ENCODE results near the gene KPNA5. TPM values are rescaled to one million over a fixed set of nuclear protein-coding genes. Genes with fewer than 3 reads are reported as not detected.

KPNA5 gene
- total and polyA plus RNA-seq, 2 of the 13 experiments (the other 11 are each of a cell fraction or from before 2014, with no cell fraction given) = 5.3 to 13.0 TPM

DNA sequence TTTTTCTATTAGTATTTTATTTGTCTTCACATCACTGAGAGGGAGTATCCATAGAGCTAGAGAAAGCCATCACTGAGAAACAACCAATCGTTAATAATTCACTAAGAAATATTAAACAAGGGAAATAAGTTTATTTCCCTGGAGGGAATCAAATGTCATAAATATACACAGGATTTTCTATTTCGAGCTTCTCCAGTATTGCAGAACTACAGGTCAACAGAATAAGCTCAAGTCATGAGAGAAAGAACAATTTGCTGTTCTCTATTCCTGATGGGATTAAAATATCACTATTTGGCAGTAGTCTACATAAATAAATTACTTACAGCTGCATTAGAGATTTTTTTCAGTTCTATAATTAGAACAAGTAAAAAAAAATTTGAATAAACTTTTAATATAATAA is 86.7 kb downstream of the KPNA5 start:
- BruUV-seq (replicated peaks) = no TSS peak
- no peak for FAIRE-seq
- Histone ChIP-seq H2AFZ (ENCODE audit: low read length) (no peak overlapping the region), H3K4me3 (replicated peaks in 1 of 3; ENCODE audit: insufficient read depth in 1 of 3, low read depth in 2 of 3, low read length in 3 of 3) (no peak overlapping the region), H3K9ac (ENCODE audit: insufficient read depth, low read depth, low read length) (no peak overlapping the region), H4K20me1 (ENCODE audit: insufficient read depth, low read length) (no peaks in the 10 kb centered on the region), H3K9me3 (ENCODE audit: low read length) (no peaks in the 10 kb centered on the region), H3K27ac (ENCODE audit: extremely low read length, insufficient read depth, low read length) (no peak overlapping the region), H3K36me3 (replicated peaks in 1 of 2; ENCODE audit: control insufficient read depth in 1 of 2, insufficient read depth in 2 of 2, low read length in 2 of 2) (no peaks in the 10 kb centered on the region), H3K27me3 (ENCODE audit: control insufficient read depth in 1 of 2, insufficient read depth in 2 of 2, low read length in 2 of 2) (peaks cover 0 to 48% of the 10 kb centered on the region in 2 experiments; a peak in 4 of 5 replicates), H3K4me2 (ENCODE audit: low read depth, low read length) (no peak overlapping the region), H3K4me1 (ENCODE audit: insufficient read depth, low read length) (peaks cover 15% of the 10 kb centered on the region; the same call in 1 of the 2 replicates), H3K79me2 (ENCODE audit: insufficient read depth, low read length) (no peaks in the 10 kb centered on the region)
- in situ Hi-C loops (cut with HindIII; ENCODE audit: extremely low pct_ligation_motif_present, low pct_unique_long_range_greater_than_20kb) = no loop called here
- intact Hi-C loops (cut with micrococcal nuclease; ENCODE audit: unreplicated experiment) = no loop called here
- DNase-seq (ENCODE audit: low spot score) = no peak
- ATAC-seq = no peak
- POLR2A ChIA-PET = no interaction called here
- CTCF ChIA-PET (ENCODE audit: low intra/inter-chr PET ratio, low total read pairs) = no interaction called here
- no peak for TF ChIP-seq EZH2 (conservative IDR thresholded peaks at IDR 0.05; ENCODE audit: low read depth, low read length)
- no peak for TF ChIP-seq NFRKB (IDR thresholded peaks at IDR 0.05)
- TF ChIP-seq, protein P1, sequence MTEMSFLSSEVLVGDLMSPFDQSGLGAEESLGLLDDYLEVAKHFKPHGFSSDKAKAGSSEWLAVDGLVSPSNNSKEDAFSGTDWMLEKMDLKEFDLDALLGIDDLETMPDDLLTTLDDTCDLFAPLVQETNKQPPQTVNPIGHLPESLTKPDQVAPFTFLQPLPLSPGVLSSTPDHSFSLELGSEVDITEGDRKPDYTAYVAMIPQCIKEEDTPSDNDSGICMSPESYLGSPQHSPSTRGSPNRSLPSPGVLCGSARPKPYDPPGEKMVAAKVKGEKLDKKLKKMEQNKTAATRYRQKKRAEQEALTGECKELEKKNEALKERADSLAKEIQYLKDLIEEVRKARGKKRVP (CRISPR knock-in tag; IDR thresholded peaks at IDR 0.05) = no peak
- TF ChIP-seq JDP2 (CRISPR knock-in tag; IDR thresholded peaks at IDR 0.05; ENCODE audit: borderline replicate concordance) = no peak
- TF ChIP-seq, protein P2, sequence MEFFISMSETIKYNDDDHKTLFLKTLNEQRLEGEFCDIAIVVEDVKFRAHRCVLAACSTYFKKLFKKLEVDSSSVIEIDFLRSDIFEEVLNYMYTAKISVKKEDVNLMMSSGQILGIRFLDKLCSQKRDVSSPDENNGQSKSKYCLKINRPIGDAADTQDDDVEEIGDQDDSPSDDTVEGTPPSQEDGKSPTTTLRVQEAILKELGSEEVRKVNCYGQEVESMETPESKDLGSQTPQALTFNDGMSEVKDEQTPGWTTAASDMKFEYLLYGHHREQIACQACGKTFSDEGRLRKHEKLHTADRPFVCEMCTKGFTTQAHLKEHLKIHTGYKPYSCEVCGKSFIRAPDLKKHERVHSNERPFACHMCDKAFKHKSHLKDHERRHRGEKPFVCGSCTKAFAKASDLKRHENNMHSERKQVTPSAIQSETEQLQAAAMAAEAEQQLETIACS (CRISPR knock-in tag; IDR thresholded peaks at IDR 0.05) = no peak
- TF ChIP-seq ZKSCAN1 (IDR thresholded peaks at IDR 0.05; ENCODE audit: low read length) = no peak
- TF ChIP-seq, protein P3, sequence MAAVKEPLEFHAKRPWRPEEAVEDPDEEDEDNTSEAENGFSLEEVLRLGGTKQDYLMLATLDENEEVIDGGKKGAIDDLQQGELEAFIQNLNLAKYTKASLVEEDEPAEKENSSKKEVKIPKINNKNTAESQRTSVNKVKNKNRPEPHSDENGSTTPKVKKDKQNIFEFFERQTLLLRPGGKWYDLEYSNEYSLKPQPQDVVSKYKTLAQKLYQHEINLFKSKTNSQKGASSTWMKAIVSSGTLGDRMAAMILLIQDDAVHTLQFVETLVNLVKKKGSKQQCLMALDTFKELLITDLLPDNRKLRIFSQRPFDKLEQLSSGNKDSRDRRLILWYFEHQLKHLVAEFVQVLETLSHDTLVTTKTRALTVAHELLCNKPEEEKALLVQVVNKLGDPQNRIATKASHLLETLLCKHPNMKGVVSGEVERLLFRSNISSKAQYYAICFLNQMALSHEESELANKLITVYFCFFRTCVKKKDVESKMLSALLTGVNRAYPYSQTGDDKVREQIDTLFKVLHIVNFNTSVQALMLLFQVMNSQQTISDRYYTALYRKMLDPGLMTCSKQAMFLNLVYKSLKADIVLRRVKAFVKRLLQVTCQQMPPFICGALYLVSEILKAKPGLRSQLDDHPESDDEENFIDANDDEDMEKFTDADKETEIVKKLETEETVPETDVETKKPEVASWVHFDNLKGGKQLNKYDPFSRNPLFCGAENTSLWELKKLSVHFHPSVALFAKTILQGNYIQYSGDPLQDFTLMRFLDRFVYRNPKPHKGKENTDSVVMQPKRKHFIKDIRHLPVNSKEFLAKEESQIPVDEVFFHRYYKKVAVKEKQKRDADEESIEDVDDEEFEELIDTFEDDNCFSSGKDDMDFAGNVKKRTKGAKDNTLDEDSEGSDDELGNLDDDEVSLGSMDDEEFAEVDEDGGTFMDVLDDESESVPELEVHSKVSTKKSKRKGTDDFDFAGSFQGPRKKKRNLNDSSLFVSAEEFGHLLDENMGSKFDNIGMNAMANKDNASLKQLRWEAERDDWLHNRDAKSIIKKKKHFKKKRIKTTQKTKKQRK (IDR thresholded peaks at IDR 0.05; ENCODE audit: low read length) = no peak
- TF ChIP-seq ZNF550 (CRISPR knock-in tag; IDR thresholded peaks at IDR 0.05; ENCODE audit: borderline replicate concordance) = no peak
- no peak for TF ChIP-seq RFX3 (CRISPR knock-in tag; IDR thresholded peaks at IDR 0.05)
- TF ChIP-seq U2AF1 (optimal IDR thresholded peaks at IDR 0.05; ENCODE audit: low read depth, low read length) = no peak
- no peak for TF ChIP-seq NPAS2 (CRISPR knock-in tag; IDR thresholded peaks at IDR 0.05; ENCODE audit: borderline replicate concordance)
- TF ChIP-seq, protein P4, sequence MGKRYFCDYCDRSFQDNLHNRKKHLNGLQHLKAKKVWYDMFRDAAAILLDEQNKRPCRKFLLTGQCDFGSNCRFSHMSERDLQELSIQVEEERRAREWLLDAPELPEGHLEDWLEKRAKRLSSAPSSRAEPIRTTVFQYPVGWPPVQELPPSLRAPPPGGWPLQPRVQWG (CRISPR knock-in tag; IDR thresholded peaks at IDR 0.05; ENCODE audit: borderline replicate concordance, low read depth) = no peak
- TF ChIP-seq, protein P5, sequence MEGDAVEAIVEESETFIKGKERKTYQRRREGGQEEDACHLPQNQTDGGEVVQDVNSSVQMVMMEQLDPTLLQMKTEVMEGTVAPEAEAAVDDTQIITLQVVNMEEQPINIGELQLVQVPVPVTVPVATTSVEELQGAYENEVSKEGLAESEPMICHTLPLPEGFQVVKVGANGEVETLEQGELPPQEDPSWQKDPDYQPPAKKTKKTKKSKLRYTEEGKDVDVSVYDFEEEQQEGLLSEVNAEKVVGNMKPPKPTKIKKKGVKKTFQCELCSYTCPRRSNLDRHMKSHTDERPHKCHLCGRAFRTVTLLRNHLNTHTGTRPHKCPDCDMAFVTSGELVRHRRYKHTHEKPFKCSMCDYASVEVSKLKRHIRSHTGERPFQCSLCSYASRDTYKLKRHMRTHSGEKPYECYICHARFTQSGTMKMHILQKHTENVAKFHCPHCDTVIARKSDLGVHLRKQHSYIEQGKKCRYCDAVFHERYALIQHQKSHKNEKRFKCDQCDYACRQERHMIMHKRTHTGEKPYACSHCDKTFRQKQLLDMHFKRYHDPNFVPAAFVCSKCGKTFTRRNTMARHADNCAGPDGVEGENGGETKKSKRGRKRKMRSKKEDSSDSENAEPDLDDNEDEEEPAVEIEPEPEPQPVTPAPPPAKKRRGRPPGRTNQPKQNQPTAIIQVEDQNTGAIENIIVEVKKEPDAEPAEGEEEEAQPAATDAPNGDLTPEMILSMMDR (CRISPR knock-in tag; IDR thresholded peaks at IDR 0.05) = no peak
- TF ChIP-seq SUZ12 (IDR thresholded peaks at IDR 0.05; ENCODE audit: low read depth, low read length) = no peak
- no peak for TF ChIP-seq ATAD3A (CRISPR knock-in tag; IDR thresholded peaks at IDR 0.05)
- TF ChIP-seq MAFG (CRISPR knock-in tag; IDR thresholded peaks at IDR 0.05) = no peak
- no peak for TF ChIP-seq ZNF530 (CRISPR knock-in tag; IDR thresholded peaks at IDR 0.05; ENCODE audit: low read depth)
- TF ChIP-seq ZNF720 (CRISPR knock-in tag; IDR thresholded peaks at IDR 0.05) = no peak
- no peak for TF ChIP-seq ZZZ3 (CRISPR knock-in tag; IDR thresholded peaks at IDR 0.05; ENCODE audit: borderline replicate concordance)
- no peak for TF ChIP-seq SCMH1 (CRISPR knock-in tag; IDR thresholded peaks at IDR 0.05; ENCODE audit: borderline replicate concordance)
- WGBS (ENCODE audit: low lambda C conversion rate) = 0% methylated on average over 2 of the region's 2 CpGs
